WI38 (cell line): ENCODE measurements around the gene NPEPPS.
A peak's percentile ranks its signal among the peaks of the same experiment; 100 is the strongest.

Experiments used
- H3K4me3 ChIP-seq: 2 replicates; pipeline ENCODE4 v1.5.1; 2011; ENCODE audit warnings: low read depth, mild to moderate bottlenecking, control low read depth, low read length
- TF ChIP-seq, protein P1 (sequence below): IDR thresholded peaks from 2 replicates; pipeline ENCODE4 v1.5.1; 2012; ENCODE audit warnings: low read depth, mild to moderate bottlenecking, control low read depth, low read length

Gene NPEPPS

DNA sequence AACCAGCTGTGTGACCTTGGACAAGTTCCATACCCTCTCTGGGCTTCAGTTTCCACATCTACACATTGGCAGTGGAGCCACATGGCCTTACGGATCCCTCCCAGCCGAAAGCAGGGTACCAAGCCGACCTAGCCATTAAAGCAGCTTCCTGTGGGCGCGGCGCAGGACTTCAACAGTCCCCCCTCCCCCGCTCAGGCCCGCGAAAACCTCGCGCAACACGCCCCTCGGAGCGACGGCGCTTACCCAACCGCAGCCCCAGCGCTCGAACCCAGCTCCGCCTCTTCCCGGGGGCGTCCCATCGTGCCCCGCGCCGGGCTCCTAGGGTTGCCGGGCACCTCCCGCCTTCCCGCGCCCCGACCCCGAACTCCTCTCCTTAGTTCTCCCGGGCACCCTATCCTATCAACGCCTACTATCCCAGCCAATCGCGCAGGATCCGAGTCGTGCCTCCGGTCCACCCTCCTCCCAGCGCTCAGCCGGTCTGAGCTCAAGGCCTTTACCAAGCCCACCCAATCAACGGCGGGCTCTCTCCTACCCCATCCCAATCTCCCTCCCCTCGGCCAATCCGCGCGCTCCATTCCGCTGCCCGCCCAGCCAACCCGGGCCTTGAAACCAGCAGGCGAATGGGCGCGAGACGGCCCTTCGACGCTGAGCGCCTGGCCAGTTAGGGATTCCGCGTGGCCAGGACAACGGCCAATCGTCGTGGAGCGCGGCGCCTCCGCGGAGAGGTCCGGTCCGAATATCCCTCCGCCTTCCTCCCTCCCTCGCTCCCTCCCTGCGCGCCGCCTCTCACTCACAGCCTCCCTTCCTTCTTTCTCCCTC is 118.5 kb downstream of the NPEPPS start, which contains the start of gene KPNB1:
TSS of gene KPNB1 (plus strand) at position 767 of the 819 bp plus-strand sequence. CDS start 326 bp downstream, outside the sequence.
- peak within 1 kb of the TSS; percentile 82 for H3K4me3 ChIP-seq
- TF ChIP-seq, protein P1, sequence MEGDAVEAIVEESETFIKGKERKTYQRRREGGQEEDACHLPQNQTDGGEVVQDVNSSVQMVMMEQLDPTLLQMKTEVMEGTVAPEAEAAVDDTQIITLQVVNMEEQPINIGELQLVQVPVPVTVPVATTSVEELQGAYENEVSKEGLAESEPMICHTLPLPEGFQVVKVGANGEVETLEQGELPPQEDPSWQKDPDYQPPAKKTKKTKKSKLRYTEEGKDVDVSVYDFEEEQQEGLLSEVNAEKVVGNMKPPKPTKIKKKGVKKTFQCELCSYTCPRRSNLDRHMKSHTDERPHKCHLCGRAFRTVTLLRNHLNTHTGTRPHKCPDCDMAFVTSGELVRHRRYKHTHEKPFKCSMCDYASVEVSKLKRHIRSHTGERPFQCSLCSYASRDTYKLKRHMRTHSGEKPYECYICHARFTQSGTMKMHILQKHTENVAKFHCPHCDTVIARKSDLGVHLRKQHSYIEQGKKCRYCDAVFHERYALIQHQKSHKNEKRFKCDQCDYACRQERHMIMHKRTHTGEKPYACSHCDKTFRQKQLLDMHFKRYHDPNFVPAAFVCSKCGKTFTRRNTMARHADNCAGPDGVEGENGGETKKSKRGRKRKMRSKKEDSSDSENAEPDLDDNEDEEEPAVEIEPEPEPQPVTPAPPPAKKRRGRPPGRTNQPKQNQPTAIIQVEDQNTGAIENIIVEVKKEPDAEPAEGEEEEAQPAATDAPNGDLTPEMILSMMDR, result no peak

DNA sequence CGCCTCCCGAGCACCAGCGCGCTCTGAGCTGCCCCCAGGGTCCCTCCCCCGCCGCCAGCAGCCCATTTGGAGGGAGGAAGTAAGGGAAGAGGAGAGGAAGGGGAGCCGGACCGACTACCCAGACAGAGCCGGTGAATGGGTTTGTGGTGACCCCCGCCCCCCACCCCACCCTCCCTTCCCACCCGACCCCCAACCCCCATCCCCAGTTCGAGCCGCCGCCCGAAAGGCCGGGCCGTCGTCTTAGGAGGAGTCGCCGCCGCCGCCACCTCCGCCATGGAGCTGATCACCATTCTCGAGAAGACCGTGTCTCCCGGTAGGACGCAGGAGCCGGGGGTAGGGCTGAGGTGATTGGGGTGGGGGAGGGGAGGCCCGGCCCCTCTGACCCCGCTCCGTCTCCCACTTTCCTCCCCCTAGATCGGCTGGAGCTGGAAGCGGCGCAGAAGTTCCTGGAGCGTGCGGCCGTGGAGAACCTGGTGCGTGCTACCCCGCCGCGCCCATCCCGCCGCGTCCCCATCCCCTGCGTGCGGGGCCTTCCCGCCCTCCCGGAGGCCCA is 119.1 kb downstream of the NPEPPS start:
- peak overlapping the region; percentile 82 for H3K4me3 ChIP-seq
- TF ChIP-seq, protein P1, result no peak

DNA sequence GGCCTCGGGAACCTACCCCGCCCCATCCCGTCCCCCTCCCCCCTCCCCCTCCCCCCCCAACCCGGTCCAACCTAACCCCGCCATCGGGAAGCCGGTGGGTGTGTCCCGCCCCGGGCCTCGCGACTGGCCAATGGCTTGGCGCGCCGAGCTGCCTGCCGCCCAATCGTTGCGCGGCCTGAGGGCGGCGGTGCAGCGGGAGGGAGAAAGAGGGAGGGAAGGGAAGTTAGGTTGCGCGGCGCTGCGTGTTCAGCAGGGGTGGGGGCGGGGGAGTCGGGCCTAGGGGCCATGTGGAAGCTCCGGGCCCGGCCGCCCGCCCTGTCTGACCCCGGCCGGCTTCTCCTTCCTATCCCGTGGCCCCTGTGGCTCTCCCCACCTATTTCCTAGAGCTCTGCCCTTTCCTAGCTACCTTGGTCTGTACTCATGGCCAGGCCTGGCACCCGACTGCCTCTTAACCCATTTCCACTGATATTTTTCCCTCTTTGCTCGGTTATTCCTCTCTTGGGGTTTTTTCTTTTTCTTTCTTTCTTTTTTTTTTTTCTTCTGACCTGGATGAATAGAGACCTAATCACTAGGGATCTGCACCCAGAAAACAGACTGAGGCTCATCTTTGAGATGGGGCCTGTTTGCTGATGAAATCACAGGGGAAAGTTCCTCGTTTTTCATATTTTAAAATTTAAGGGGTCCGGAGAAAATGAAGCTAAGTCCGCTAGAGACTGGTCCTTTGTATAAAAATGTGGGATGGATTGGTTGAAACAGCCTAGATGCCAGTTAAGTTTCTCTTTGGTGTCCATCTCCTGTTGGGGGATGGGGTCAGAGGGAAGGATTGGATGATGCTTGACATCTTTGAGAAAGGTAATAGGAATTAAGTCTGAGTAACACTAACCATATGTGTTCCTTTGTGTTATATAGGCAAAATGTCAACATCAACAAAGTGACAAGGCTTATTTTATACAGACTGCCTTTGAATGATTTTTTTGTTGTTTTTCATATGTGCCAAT is 119.9 kb downstream of the NPEPPS start:
- peak overlapping the region; percentile 82 for H3K4me3 ChIP-seq
- TF ChIP-seq, protein P1, result no peak

DNA sequence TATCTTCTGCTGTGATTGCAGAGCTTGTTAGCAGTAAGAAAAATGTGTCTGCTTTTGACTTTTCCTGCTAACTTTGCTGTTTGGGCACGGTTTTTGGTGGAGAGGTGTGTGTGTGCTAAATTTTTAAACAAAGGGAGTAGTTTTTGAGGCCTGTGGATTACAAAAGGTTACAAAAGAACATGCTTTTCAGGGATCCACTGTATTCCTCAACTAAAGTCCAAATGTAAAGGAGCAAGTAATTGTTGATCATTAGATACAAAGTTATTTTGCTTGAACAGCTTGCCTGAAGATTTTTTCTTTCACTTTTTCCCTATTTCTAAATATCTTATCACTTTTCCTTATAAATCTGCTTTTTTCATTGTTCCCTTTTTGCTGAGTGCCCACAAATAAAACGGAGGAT is 120.8 kb downstream of the NPEPPS start:
- H3K4me3 ChIP-seq, result no peak overlapping the region; the same call in 1 of the 2 replicates
- TF ChIP-seq, protein P1, result no peak

DNA sequence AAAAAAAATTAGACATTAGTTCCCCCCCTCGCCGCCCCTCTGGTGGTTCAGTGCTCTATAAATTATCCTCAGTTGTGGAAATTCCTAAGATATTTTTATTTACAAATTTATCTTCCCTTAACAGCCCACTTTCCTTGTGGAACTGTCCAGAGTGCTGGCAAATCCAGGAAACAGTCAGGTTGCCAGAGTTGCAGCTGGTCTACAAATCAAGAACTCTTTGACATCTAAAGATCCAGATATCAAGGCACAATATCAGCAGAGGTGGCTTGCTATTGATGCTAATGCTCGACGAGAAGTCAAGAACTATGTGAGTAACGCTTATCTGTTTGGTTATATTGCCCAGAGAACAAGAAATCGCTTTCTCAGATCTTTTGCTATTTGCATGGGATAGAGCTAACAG is 121.7 kb downstream of the NPEPPS start:
- TF ChIP-seq, protein P1, result no peak

DNA sequence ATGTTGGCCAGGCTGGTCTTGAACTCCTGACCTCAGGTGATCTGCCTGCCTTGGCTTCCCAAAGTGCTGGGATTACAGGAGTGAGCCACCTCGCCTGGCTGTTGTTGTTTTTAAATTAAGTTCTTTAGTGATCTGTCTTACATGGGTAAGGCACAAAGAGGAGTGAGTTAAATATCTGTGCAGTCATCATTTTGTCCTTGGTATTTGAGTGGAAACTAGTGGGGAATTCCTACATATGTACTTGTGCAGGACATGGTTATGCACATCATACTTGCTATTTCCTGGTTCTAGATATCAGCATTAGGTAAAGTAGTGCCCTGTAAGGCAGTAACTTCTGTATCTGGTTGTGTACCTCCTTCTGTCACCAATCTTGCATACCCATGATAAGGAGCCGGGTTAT is 122.5 kb downstream of the NPEPPS start:
- no peak overlapping the region for H3K4me3 ChIP-seq
- TF ChIP-seq, protein P1, result no peak

More for the DNA sequence above, 121.7 kb downstream of the NPEPPS start:
- no peak overlapping the region for H3K4me3 ChIP-seq
